Left ventricle myocardium inferior (tissue), 1 donor: Measurements from ENCODE around the gene CLCF1. TPM values are rescaled to one million over a fixed set of nuclear protein-coding genes. Genes with fewer than 3 reads are reported as not detected.

Experiments
- DNase-seq: peaks from one replicate; pipeline ENCODE4 v3.0.0-alpha.2; 2020
- H3K27ac ChIP-seq: fragments of 200-600 bp; replicated peaks from 2 replicates; pipeline ENCODE4 v1.8.0; 2021
- H3K27me3 ChIP-seq: fragments of 200-600 bp; 2 replicates; pipeline ENCODE4 v1.8.0; 2021; ENCODE audit warnings: low read depth
- H3K36me3 ChIP-seq: fragments of 200-600 bp; 2 replicates; pipeline ENCODE4 v1.8.0; 2021
- H3K4me1 ChIP-seq: fragments of 200-600 bp; 2 replicates; pipeline ENCODE4 v1.8.0; 2021
- H3K4me3 ChIP-seq: fragments of 200-600 bp; 2 replicates; pipeline ENCODE4 v1.8.0; 2021; ENCODE audit warnings: mild to moderate bottlenecking, moderate library complexity
- H3K9me3 ChIP-seq: fragments of 200-600 bp; replicated peaks from 2 replicates; pipeline ENCODE4 v1.8.0; 2021
- intact Hi-C: fragments of 100-400 bp; cut with micrococcal nuclease; formaldehyde crosslinking; loops from one replicate; pipeline ENCODE4 v1.11.0; 2022
- total RNA-seq: library from RNA; stranded (reverse); fragmentation: NEBNext Ultra II Directional; extraction: Animal tissue kit (Norgen Biotek cat#: 25700); gene quantifications from one replicate; pipeline ENCODE4 v1.2.1, GENCODE V29; 2021
- TF ChIP-seq, protein P1 (sequence below): fragments of 200-600 bp; IDR thresholded peaks from 2 replicates; pipeline ENCODE4 v1.8.0; 2021; ENCODE audit warnings: antibody characterized with exemption, mild to moderate bottlenecking, borderline replicate concordance
- donor health status: DM: no; HTN: yes; CAD: no; lungs with severe emphysema.

Gene CLCF1
- total RNA-seq, 1 donor from 2014 or later, result 0.82 TPM

DNA sequence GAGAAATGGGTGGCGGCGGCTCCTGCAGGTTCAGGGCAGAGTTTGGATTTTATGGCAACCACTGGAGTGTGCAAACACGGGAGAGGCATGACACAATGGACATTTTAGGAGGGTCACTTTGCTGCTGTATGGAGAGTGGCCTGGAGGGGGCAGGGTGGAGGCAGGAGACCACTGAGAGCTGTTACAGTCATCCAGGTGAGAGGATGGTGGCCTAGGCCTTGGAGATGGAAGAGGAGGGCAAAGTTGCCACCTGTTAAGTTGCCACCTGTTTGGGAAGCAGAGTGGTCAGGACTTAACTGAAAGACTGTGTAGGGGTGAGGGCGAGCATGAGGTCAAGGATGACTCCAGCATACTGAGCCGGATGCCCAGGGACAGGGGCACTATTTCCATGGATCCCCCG is 16.1 kb upstream of the CLCF1 start:
- Histone ChIP-seq H3K27ac (no peak overlapping the region), H3K36me3 (peaks cover 9% of the 10 kb centered on the region), H3K4me1 (peaks cover 30% of the 10 kb centered on the region), H3K9me3 (no peaks in the 10 kb centered on the region), H3K27me3 (no peaks in the 10 kb centered on the region), H3K4me3 (no peak overlapping the region)
- DNase-seq, result peak; percentile 46
- TF ChIP-seq, protein P1, sequence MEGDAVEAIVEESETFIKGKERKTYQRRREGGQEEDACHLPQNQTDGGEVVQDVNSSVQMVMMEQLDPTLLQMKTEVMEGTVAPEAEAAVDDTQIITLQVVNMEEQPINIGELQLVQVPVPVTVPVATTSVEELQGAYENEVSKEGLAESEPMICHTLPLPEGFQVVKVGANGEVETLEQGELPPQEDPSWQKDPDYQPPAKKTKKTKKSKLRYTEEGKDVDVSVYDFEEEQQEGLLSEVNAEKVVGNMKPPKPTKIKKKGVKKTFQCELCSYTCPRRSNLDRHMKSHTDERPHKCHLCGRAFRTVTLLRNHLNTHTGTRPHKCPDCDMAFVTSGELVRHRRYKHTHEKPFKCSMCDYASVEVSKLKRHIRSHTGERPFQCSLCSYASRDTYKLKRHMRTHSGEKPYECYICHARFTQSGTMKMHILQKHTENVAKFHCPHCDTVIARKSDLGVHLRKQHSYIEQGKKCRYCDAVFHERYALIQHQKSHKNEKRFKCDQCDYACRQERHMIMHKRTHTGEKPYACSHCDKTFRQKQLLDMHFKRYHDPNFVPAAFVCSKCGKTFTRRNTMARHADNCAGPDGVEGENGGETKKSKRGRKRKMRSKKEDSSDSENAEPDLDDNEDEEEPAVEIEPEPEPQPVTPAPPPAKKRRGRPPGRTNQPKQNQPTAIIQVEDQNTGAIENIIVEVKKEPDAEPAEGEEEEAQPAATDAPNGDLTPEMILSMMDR, result peak; percentile 71
- intact Hi-C loops, result no loop called here

GRCh38 chr11:67387518-67387917 is 14.1 kb upstream of the CLCF1 start:
- Histone ChIP-seq H3K36me3 (no peaks in the 10 kb centered on the region), H3K4me1 (peaks cover 26% of the 10 kb centered on the region), H3K27me3 (no peaks in the 10 kb centered on the region), H3K27ac (no peak overlapping the region), H3K9me3 (no peaks in the 10 kb centered on the region), H3K4me3 (no peak overlapping the region)
- TF ChIP-seq, protein P1, result no peak
- DNase-seq, result no peak
- intact Hi-C loops, result no loop called here

- H3K4me1 ChIP-seq, result peaks cover 22% of the 10 kb centered on the region
- no peak overlapping the region for H3K27ac ChIP-seq
- no peak for DNase-seq
- no peaks in the 10 kb centered on the region for H3K36me3 ChIP-seq
- TF ChIP-seq, protein P1, result no peak
- no peaks in the 10 kb centered on the region for H3K9me3 ChIP-seq
- H3K4me3 ChIP-seq, result no peak overlapping the region
- no peaks in the 10 kb centered on the region for H3K27me3 ChIP-seq
- intact Hi-C loops, result no loop called here
Measured at GRCh38 chr11:67387069-67387468, 13.7 kb upstream of the CLCF1 start.

DNA sequence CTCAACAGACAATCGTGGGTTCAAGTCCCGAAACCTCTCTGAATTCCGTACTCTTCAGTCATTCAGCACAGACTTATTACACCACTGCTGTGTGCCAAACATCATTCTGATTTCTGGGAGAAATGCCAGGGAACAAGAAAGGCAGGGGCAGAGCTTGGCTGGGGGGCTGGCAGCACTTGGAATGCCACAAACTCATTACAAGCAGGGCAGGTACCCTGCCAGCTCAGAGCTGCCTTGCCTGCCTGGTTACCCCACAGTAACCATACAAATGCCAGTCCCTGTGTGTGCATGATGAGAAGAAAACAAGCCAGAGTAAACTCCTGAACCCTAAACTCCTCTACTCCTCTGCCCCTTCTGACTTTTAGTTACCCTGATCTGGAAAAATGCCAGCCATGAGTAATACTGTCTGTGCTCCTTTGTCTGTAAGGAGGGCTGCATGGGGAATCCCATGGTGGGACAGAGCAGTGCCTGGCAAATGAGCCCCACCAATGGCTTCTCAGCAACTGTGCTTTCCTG is 11.5 kb upstream of the CLCF1 start:
- Histone ChIP-seq H3K9me3 (no peaks in the 10 kb centered on the region), H3K4me3 (no peak overlapping the region), H3K36me3 (no peaks in the 10 kb centered on the region), H3K27me3 (peaks cover 6% of the 10 kb centered on the region), H3K27ac (no peak overlapping the region), H3K4me1 (peaks cover 6% of the 10 kb centered on the region)
- intact Hi-C loops, result no loop called here
- TF ChIP-seq, protein P1, result no peak
- DNase-seq, result no peak

- DNase-seq, result peak; percentile 78
- H3K9me3 ChIP-seq, result no peaks in the 10 kb centered on the region
- H3K4me3 ChIP-seq, result no peak overlapping the region
- intact Hi-C loops, result no loop called here
- peaks cover 19% of the 10 kb centered on the region for H3K27me3 ChIP-seq
- peaks cover 6% of the 10 kb centered on the region for H3K4me1 ChIP-seq
- H3K27ac ChIP-seq, result no peak overlapping the region
- TF ChIP-seq, protein P1, result peak; percentile 98
- H3K36me3 ChIP-seq, result no peaks in the 10 kb centered on the region
Measured at GRCh38 chr11:67382276-67383136, 9.1 kb upstream of the CLCF1 start.
